ENCODE measurements around the gene CNOT3.

DNA sequence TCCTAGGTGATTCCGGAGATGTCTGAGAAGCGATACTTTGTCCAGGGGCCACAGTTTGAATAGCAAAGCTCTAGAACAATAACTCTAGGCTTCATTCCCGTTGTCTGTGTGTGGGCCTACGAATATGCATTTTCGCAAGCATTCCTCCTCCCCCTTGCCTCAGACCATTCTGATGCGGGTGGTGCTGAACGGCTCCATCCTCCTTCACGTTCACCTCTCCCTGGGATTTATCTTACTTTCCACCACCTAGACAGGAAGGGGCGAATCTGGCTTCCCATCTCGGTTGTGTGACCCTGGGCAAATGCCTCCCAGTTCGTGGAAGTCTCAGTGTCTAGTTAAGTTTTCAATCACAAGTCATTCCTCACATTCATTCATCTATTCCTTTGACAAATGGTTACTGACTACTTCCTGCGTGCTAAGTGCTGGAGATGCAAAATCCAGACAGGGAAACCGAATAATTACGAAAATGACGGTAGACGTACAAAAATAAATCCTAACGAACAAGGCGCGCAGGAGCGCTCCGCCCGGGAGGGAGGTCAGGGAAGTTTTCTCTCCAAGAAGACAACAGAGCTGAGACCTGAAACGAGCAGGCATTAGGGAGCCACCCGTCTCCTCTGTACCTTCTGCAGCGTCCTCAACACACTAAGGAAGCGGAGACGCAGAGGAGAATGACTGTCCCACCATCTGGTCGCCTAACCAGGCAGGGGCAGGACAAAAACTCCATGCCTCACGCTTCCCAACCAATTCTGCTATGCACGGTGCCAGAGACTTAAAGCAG, 1.3 kb upstream of the CNOT3 start:
- TF ChIP-seq, protein P1, sequence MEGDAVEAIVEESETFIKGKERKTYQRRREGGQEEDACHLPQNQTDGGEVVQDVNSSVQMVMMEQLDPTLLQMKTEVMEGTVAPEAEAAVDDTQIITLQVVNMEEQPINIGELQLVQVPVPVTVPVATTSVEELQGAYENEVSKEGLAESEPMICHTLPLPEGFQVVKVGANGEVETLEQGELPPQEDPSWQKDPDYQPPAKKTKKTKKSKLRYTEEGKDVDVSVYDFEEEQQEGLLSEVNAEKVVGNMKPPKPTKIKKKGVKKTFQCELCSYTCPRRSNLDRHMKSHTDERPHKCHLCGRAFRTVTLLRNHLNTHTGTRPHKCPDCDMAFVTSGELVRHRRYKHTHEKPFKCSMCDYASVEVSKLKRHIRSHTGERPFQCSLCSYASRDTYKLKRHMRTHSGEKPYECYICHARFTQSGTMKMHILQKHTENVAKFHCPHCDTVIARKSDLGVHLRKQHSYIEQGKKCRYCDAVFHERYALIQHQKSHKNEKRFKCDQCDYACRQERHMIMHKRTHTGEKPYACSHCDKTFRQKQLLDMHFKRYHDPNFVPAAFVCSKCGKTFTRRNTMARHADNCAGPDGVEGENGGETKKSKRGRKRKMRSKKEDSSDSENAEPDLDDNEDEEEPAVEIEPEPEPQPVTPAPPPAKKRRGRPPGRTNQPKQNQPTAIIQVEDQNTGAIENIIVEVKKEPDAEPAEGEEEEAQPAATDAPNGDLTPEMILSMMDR (conservative IDR thresholded peaks at IDR 0.05; ENCODE audit: low read depth, low read length), result no peak
- no peak for TF ChIP-seq EZH2phosphoT487 (IDR thresholded peaks at IDR 0.05; ENCODE audit: borderline replicate concordance, low read length)
- TF ChIP-seq EZH2 (IDR thresholded peaks at IDR 0.05; ENCODE audit: low read length, unreplicated experiment), result no peak
